Activated CD8-positive, alpha-beta T cell treated with anti-CD3 and anti-CD28 coated beads for 36 hours (primary cell): ENCODE measurements around the gene PTPRN. TPM values are rescaled to one million over a fixed set of nuclear protein-coding genes. Genes with fewer than 3 reads are reported as not detected.
"Not testable (repeated sequence)": the region's sequence is repeated elsewhere in the genome, so short reads cannot be mapped to it uniquely, and the experiment has no call there.

Experiments
- ATAC-seq: fragments of 200-7000 bp; cut with Tn5 transposase; one replicate; pipeline ENCODE4 v1.10.0; 2021; ENCODE audit warnings: mild to moderate bottlenecking, moderate library complexity
- CTCF ChIA-PET: fragments of 350-600 bp; sonication (Branson Sonifier 250); formaldehyde crosslinking; loops from one replicate; lab custom pipeline; 2021; ENCODE audit warnings: antibody characterized with exemption; lab: Charles Lee
- POLR2A ChIA-PET: fragments of 350-600 bp; sonication (Branson Sonifier 250); formaldehyde crosslinking; loops from one replicate; lab custom pipeline; 2021; ENCODE audit warnings: antibody characterized with exemption; lab: Charles Lee
- DNase-seq: peaks from one replicate; pipeline ENCODE4 v3.0.0-alpha.2; 2020
- H3K27ac Mint-ChIP-seq: one replicate; pipeline ENCODE4 v1.8.0; 2021; ENCODE audit warnings: mild to moderate bottlenecking, mixed read lengths
- H3K27me3 Mint-ChIP-seq: one replicate; pipeline ENCODE4 v1.8.0; 2021; ENCODE audit warnings: mixed read lengths
- H3K36me3 Mint-ChIP-seq: one replicate; pipeline ENCODE4 v1.8.0; 2021; ENCODE audit warnings: low read depth, mixed read lengths
- H3K4me1 Mint-ChIP-seq: one replicate; pipeline ENCODE4 v1.8.0; 2021; ENCODE audit warnings: low read depth, mixed read lengths
- H3K4me3 Mint-ChIP-seq: one replicate; pipeline ENCODE4 v1.8.0; 2021; ENCODE audit warnings: mild to moderate bottlenecking, moderate library complexity, mixed read lengths
- H3K9me3 Mint-ChIP-seq: one replicate; pipeline ENCODE4 v1.8.0; 2021; ENCODE audit warnings: mixed read lengths
- intact Hi-C: fragments of 100-400 bp; cut with micrococcal nuclease; formaldehyde crosslinking; loops from one replicate; pipeline ENCODE4 v1.10.0; 2022
- total RNA-seq, 2 experiments: library from RNA; stranded (reverse); gene quantifications; one replicate each; pipeline ENCODE4 v1.2.3, GENCODE V29; 2021
- TF ChIP-seq, protein P1 (sequence below): fragments of 200-600 bp; IDR thresholded peaks from one replicate; pipeline ENCODE4 v1.8.0; 2022; ENCODE audit warnings: antibody characterized with exemption, mild to moderate bottlenecking

The PTPRN gene
- total RNA-seq, 2 experiments from 2014 or later, result 0.92 to 1.1 TPM

DNA sequence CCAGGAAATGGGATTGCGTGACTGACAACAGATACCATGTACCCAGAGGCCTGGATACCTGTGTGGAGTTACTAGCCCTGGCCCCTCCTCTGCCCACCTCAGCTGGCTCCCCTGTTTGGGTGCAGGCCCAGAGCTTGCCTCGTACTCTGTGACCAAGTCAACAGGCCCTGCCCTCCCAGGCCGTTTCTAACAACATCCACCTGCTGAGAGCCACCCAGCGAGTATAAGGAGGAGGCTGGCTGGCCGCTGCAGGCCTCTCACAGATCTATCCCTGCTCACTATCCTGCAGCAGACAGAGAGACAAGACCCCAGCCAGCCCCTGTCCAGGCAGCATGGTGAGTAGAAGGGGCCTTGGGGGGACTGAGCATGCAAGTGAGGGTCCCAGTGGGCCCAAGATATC is 43.0 kb downstream of the PTPRN start:
- intact Hi-C loops, result no loop called here
- ATAC-seq (no peak), DNase-seq (no peak)
- ChIA-PET CTCF (interaction anchor here (1.9 to 2.2 kb wide), 2 partner anchors 11 to 32 kb away, joined by 6 to 11 read pairs; no protein-coding TSS in a partner anchor), POLR2A (interaction anchor here (2.6 kb wide), 1 partner anchor 11 kb away, joined by 13 read pairs; the partner anchor contains the start of gene TUBA4A)
- TF ChIP-seq, protein P1, sequence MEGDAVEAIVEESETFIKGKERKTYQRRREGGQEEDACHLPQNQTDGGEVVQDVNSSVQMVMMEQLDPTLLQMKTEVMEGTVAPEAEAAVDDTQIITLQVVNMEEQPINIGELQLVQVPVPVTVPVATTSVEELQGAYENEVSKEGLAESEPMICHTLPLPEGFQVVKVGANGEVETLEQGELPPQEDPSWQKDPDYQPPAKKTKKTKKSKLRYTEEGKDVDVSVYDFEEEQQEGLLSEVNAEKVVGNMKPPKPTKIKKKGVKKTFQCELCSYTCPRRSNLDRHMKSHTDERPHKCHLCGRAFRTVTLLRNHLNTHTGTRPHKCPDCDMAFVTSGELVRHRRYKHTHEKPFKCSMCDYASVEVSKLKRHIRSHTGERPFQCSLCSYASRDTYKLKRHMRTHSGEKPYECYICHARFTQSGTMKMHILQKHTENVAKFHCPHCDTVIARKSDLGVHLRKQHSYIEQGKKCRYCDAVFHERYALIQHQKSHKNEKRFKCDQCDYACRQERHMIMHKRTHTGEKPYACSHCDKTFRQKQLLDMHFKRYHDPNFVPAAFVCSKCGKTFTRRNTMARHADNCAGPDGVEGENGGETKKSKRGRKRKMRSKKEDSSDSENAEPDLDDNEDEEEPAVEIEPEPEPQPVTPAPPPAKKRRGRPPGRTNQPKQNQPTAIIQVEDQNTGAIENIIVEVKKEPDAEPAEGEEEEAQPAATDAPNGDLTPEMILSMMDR, result no peak
- Mint-ChIP-seq H3K27me3 (peaks cover 1% of the 10 kb centered on the region), H3K27ac (no peak overlapping the region), H3K4me1 (peaks cover 2% of the 10 kb centered on the region), H3K9me3 (no peaks in the 10 kb centered on the region), H3K4me3 (no peak overlapping the region), H3K36me3 (no peaks in the 10 kb centered on the region)

GRCh38 chr2:219261024-219261855 is 48.0 kb downstream of the PTPRN start:
- TF ChIP-seq, protein P1, result no peak
- ATAC-seq, result peak; percentile 26

DNA sequence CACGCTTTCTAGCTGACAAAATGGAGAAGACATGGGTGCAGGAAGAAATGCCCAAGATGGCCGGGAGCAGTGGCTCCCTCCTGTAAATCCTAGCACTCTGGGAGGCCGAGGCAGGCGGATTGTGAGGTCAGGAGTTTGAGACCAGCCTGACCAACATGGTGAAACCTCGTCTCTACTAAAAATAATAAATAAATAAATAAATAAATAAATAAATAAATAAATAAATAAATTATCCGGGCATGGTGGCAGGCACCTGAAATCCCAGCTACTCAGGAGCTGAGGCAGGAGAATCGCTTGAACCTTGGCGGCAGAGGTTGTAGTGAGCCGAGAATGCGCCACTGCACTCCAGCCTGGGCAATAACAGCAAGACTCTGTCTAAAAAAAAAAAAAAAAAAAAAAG is 50.3 kb downstream of the PTPRN start:
- H3K4me3 Mint-ChIP-seq, intact Hi-C loops, H3K27ac Mint-ChIP-seq, H3K27me3 Mint-ChIP-seq, H3K9me3 Mint-ChIP-seq, ATAC-seq, DNase-seq, H3K36me3 Mint-ChIP-seq: not testable (repeated sequence)
- ChIA-PET CTCF (interaction anchor here (1.0 to 5.2 kb wide), 4 partner anchors 18 to 36 kb away, joined by 3 to 61 read pairs (median 6); partner anchors contain the start of gene DNAJB2), POLR2A (interaction anchor here (1.0 to 1.1 kb wide), 2 partner anchors 20 to 89 kb away, joined by 3 read pairs; partner anchors contain the start of gene SLC23A3)
- peaks cover 21% of the 10 kb centered on the region for H3K4me1 Mint-ChIP-seq

More at GRCh38 chr2:219261024-219261855, 48.0 kb downstream of the PTPRN start:
- no peaks in the 10 kb centered on the region for H3K9me3 Mint-ChIP-seq
- peaks cover 11% of the 10 kb centered on the region for H3K4me1 Mint-ChIP-seq
- no peaks in the 10 kb centered on the region for H3K36me3 Mint-ChIP-seq
- H3K27ac Mint-ChIP-seq, result no peak overlapping the region
- ChIA-PET POLR2A (interaction anchor here (0.7 to 2.9 kb wide), 6 partner anchors 8 to 97 kb away, joined by 3 to 19 read pairs (median 3); partner anchors contain the start of genes ATG9A, TUBA4A and TUBA4B), CTCF (interaction anchor here (0.6 to 5.2 kb wide), 7 partner anchors 9 to 281 kb away, joined by 3 to 61 read pairs (median 4); partner anchors contain the start of genes DNAJB2 and TUBA4B)
- DNase-seq, result no peak
- intact Hi-C loops, result no loop called here
- H3K4me3 Mint-ChIP-seq, result no peak overlapping the region
- H3K27me3 Mint-ChIP-seq, result peaks cover 1% of the 10 kb centered on the region

DNA sequence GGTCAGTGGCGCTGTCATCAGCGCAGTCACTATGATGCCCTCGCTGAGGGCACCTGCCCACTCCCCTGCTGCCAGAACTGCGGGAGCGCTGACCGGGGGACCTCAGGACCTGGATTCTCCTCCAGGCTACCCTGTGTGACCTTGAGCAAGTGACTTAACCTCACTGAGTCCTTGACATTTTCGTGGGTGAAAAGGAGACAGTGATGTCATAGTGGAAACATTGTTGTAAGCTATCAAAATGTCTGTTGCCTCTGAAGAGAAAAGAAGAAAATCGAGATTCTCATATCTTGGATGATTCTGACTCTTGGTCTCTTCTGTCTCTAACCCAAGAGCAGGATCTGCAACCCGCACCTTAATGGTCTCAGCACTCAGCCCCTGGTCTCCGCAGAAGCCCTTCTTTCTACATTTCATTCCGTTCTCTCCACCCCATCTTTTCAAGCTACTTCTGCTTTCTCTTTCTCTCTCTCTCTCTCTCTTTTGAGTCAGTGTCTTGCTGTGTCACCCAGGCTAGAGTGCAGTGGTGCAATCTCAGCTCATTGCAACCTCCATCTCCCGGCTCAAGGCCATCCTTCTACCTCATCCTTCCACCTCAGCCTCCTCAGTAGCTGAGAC is 54.5 kb downstream of the PTPRN start:
- ChIA-PET POLR2A (interaction anchor here (0.7 to 19.2 kb wide), 17 partner anchors 8 to 133 kb away, joined by 3 to 239 read pairs (median 10); partner anchors contain the start of genes ABCB6, ANKZF1, ATG9A and CNPPD1), CTCF (interaction anchor here (0.7 to 10.1 kb wide), 9 partner anchors 10 to 132 kb away, joined by 3 to 132 read pairs (median 7); partner anchors contain the start of genes ANKZF1, ATG9A, CNPPD1 and DNAJB2)
- peak overlapping the region; percentile 77 for H3K4me3 Mint-ChIP-seq
- ATAC-seq (peak; percentile 57), DNase-seq (peak; percentile 67)
- H3K4me1 Mint-ChIP-seq, result peaks cover 39% of the 10 kb centered on the region
- TF ChIP-seq, protein P1, result no peak
- H3K9me3 Mint-ChIP-seq, result no peaks in the 10 kb centered on the region
- intact Hi-C loops, result loop anchor here (2.0 kb wide), 1 partner anchor 24 kb away; the partner anchor contains the start of gene DNAJB2
- no peaks in the 10 kb centered on the region for H3K27me3 Mint-ChIP-seq
- peaks cover 35% of the 10 kb centered on the region for H3K36me3 Mint-ChIP-seq
- peak overlapping the region; percentile 94 for H3K27ac Mint-ChIP-seq
